GM12864 (cell line): ENCODE measurements around the gene TRPV4.
A peak's percentile ranks its signal among the peaks of the same experiment; 100 is the strongest.

Experiments used
- DNase-seq: peaks from one replicate; pipeline ENCODE4 v3.0.0-alpha.2; 2011; ENCODE audit warnings: low read depth
- H3K4me3 ChIP-seq: 2 replicates; pipeline ENCODE4 v1.5.1; 2011; ENCODE audit warnings: mild to moderate bottlenecking, low read depth, low read length, control low read depth
- TF ChIP-seq, protein P1 (sequence below): IDR thresholded peaks from 2 replicates; pipeline ENCODE4 v1.5.1; 2011; ENCODE audit warnings: low read depth, mild to moderate bottlenecking, moderate library complexity, low read length, control low read depth, inconsistent platforms; ENCODE audit errors: missing control alignments

Gene TRPV4

DNA sequence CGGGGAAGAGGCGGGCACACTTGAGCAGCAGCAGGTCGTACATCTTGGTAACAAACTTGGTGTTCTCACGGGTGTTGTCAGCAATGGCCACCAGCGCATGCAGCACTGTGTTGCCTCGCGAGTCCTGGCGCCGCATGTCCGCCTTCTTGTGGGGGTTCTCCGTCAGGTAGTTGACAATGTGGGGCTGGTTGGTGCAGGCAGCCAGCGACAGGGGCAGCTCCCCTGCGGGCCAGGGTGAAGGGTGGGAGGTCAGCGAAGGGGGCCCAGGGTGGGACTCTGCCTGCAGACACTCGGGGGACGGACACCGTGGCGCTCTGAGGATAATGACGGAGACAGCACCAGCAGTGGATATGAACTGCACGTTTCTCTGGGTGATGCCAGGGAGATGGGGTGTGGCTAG, 34.5 kb downstream of the TRPV4 start:
- TF ChIP-seq, protein P1, sequence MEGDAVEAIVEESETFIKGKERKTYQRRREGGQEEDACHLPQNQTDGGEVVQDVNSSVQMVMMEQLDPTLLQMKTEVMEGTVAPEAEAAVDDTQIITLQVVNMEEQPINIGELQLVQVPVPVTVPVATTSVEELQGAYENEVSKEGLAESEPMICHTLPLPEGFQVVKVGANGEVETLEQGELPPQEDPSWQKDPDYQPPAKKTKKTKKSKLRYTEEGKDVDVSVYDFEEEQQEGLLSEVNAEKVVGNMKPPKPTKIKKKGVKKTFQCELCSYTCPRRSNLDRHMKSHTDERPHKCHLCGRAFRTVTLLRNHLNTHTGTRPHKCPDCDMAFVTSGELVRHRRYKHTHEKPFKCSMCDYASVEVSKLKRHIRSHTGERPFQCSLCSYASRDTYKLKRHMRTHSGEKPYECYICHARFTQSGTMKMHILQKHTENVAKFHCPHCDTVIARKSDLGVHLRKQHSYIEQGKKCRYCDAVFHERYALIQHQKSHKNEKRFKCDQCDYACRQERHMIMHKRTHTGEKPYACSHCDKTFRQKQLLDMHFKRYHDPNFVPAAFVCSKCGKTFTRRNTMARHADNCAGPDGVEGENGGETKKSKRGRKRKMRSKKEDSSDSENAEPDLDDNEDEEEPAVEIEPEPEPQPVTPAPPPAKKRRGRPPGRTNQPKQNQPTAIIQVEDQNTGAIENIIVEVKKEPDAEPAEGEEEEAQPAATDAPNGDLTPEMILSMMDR: no peak
- no peak for DNase-seq
- H3K4me3 ChIP-seq: no peak overlapping the region

DNA sequence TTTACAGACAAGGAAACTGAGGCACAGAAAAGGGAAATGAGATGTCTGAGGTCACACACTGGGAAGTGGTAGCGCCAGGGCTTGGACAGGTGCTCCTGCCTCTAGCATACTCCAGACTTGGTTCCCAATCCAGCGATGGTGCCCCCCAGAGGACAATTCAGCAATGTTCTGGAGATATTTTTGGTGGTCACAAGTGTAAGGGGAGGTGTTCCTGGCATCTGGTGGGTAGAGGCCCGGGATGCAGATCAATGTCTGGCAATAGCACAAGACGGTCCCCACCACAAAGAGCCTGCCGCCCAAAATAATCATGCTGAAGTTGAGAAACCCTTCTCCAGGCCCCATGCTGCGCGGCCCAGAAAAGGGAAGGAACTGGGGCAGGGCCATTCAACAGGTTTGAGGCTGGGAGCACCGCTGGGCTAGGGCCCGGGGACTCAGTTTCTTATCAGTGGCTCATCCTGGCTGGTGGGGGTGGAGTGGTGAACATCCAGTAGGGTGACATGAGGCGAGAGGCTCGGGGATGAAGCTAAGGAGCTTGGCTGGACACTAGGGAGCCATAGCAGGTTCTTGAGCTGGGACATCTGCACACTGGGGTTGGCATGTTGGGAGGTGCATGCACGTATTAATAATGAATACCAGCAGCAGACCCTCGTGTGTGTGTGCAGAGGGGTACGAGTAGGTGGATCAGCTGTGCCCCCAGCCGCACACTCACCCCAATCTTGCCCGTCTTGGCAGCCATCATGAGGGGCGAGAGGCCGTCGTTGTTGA, 35.1 kb downstream of the TRPV4 start:
- H3K4me3 ChIP-seq: no peak overlapping the region
- no peak for DNase-seq
- TF ChIP-seq, protein P1: peak; percentile 25

DNA sequence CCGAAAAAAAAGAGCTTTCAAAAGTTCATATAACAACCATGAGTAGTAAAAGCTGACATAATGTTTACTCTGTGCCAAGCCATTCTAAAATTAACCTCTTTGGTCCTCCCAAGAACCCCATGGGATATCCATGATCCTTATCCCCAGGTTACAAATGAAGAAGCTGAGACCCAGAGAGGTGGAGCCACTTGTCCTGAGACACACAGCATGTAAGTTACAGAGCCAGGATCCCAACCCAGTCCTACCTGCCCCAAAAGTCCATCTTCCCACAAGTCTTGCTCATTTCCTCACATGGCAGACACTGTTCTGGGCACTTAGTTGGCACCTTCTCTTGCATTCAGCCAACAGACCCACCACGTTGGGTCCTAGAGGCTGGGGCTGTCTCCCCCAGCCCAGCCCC, 37.1 kb downstream of the TRPV4 start:
- DNase-seq: no peak
- TF ChIP-seq, protein P1: no peak
- no peak overlapping the region for H3K4me3 ChIP-seq

DNA sequence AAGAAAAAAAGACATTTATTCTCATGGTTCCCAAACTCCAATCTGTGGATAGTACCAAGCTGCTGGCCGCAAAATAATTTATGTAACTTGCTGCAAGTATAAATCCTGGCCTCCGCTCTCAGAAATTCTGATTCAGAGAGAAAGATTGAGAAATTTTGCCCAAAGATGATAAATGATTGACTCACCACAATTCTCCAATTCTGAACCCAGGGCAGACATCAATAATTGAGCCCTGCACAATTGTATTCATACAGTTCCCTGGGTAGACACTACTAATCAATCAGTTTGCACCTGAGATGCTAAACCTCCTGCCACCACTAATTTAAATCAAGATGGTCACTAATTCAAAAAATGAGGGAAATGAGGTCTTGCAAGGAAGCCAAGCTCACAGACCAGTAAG, 38.2 kb downstream of the TRPV4 start:
- no peak for DNase-seq
- TF ChIP-seq, protein P1: no peak
- no peak overlapping the region for H3K4me3 ChIP-seq

DNA sequence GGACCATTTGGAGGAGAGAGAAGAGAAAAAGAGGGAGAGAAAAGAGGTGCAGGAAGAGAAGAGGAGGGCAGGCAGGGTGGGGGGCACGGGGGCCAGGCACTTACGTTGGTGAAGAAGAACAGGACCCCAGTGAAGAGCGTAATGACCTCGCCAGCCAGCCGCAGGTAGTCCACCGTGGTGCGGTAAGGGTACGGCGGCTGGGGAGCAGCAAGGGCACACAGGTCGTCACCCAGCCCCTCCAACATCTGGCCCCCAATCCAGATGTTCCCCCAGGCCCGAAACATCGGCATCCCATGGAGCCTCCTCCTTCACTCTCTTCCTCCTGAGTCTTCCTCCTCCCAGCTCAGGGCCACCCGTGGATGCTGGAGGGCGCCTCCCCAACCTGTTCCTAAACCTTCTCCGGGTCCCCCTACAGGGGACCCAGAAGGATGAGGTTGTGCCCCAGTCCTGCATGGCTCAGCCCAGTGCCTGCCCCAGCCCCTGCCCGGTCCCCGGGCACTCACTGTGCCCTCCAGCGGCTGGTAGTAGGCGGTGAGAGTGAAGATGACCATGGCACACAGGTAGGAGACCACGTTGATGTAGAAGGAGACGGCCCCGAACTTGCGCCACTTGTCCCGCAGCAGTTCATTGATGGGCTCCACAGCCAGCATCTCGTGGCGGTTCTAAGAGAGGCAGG, 39.2 kb downstream of the TRPV4 start:
- no peak overlapping the region for H3K4me3 ChIP-seq
- no peak for DNase-seq
- TF ChIP-seq, protein P1: no peak

DNA sequence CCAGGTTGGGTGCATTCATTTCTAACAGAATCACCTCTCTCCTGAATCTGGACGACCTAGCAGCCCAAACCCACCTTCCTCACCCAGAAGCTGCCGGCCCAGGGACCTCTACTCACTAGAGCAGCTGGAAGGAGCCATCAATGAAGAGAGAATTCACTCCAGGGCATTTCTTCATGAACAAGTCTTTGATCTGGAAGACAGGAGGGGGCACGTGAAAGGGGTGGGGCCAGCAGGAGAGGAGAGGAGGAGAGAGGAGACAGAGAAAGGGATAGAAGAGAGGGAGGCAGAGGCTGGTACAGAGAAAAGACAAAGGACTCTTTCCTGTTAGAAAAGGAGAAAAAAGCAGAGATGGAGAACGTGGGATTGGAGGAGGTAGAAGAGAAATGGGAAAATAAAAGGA, 39.8 kb downstream of the TRPV4 start:
- H3K4me3 ChIP-seq: no peak overlapping the region
- DNase-seq: no peak
- TF ChIP-seq, protein P1: no peak
